ENCODE measurements around the gene KCNK2. TPM values are rescaled to one million over a fixed set of nuclear protein-coding genes. Genes with fewer than 3 reads are reported as not detected.

The KCNK2 gene
- total RNA-seq, 1 donor from 2014 or later, result 0.11 TPM

GRCh38 chr1:215084621-215085020, 2.1 kb downstream of the KCNK2 start:
- no peak for DNase-seq (ENCODE audit: low spot score)
- intact Hi-C loops (cut with DNase I), result no loop called here

- intact Hi-C loops (cut with DNase I), result no loop called here
- no peak for DNase-seq (ENCODE audit: low spot score)
Measured at GRCh38 chr1:215087603-215088002, 5.1 kb downstream of the KCNK2 start.

GRCh38 chr1:215094381-215094780, 11.8 kb downstream of the KCNK2 start:
- no peak for DNase-seq (ENCODE audit: low spot score)
- intact Hi-C loops (cut with DNase I), result no loop called here

GRCh38 chr1:215095524-215095923, 13.0 kb downstream of the KCNK2 start:
- intact Hi-C loops (cut with DNase I), result no loop called here
- DNase-seq (ENCODE audit: low spot score), result no peak

- DNase-seq (ENCODE audit: low spot score), result no peak
- intact Hi-C loops (cut with DNase I), result no loop called here
Measured at GRCh38 chr1:215101511-215101910, 19.0 kb downstream of the KCNK2 start.

GRCh38 chr1:215104283-215104682, 21.7 kb downstream of the KCNK2 start:
- no peak for DNase-seq (ENCODE audit: low spot score)
- intact Hi-C loops (cut with DNase I), result no loop called here

- intact Hi-C loops (cut with DNase I), result no loop called here
- no peak for DNase-seq (ENCODE audit: low spot score)
Measured at GRCh38 chr1:215106067-215106466, 23.5 kb downstream of the KCNK2 start.

GRCh38 chr1:215109171-215109570, 26.6 kb downstream of the KCNK2 start:
- intact Hi-C loops (cut with DNase I), result no loop called here

GRCh38 chr1:215111916-215112315, 29.4 kb downstream of the KCNK2 start:
- no peak for DNase-seq (ENCODE audit: low spot score)
- intact Hi-C loops (cut with DNase I), result no loop called here

More at GRCh38 chr1:215109171-215109570, 26.6 kb downstream of the KCNK2 start:
- no peak for DNase-seq (ENCODE audit: low spot score)

- intact Hi-C loops (cut with DNase I), result no loop called here
- DNase-seq (ENCODE audit: low spot score), result no peak
Measured at GRCh38 chr1:215113776-215114153, 31.2 kb downstream of the KCNK2 start.

GRCh38 chr1:215114154-215114933, 31.8 kb downstream of the KCNK2 start:
- no peak for DNase-seq (ENCODE audit: low spot score)
- intact Hi-C loops (cut with DNase I), result no loop called here

GRCh38 chr1:215115760-215116159, 33.2 kb downstream of the KCNK2 start:
- DNase-seq (ENCODE audit: low spot score), result no peak
- intact Hi-C loops (cut with DNase I), result no loop called here

GRCh38 chr1:215118081-215118480, 35.5 kb downstream of the KCNK2 start:
- intact Hi-C loops (cut with DNase I), result no loop called here
- no peak for DNase-seq (ENCODE audit: low spot score)

GRCh38 chr1:215119056-215119455, 36.5 kb downstream of the KCNK2 start:
- DNase-seq (ENCODE audit: low spot score), result no peak
- intact Hi-C loops (cut with DNase I), result no loop called here

- no peak for DNase-seq (ENCODE audit: low spot score)
- intact Hi-C loops (cut with DNase I), result no loop called here
Measured at GRCh38 chr1:215119719-215120365, 37.3 kb downstream of the KCNK2 start.

- intact Hi-C loops (cut with DNase I), result no loop called here
- DNase-seq (ENCODE audit: low spot score), result no peak
Measured at GRCh38 chr1:215128504-215128903, 46.0 kb downstream of the KCNK2 start.

GRCh38 chr1:215131291-215131690, 48.8 kb downstream of the KCNK2 start:
- intact Hi-C loops (cut with DNase I), result no loop called here
- DNase-seq (ENCODE audit: low spot score), result no peak

GRCh38 chr1:215132156-215132555, 49.6 kb downstream of the KCNK2 start:
- intact Hi-C loops (cut with DNase I), result no loop called here
- DNase-seq (ENCODE audit: low spot score), result no peak

- intact Hi-C loops (cut with DNase I), result no loop called here
Measured at GRCh38 chr1:215133532-215133931, 51.0 kb downstream of the KCNK2 start.

GRCh38 chr1:215137985-215138384, 55.4 kb downstream of the KCNK2 start:
- no peak for DNase-seq (ENCODE audit: low spot score)
- intact Hi-C loops (cut with DNase I), result no loop called here

More at GRCh38 chr1:215133532-215133931, 51.0 kb downstream of the KCNK2 start:
- DNase-seq (ENCODE audit: low spot score), result no peak

GRCh38 chr1:215140135-215140534, 57.6 kb downstream of the KCNK2 start:
- intact Hi-C loops (cut with DNase I), result no loop called here
- DNase-seq (ENCODE audit: low spot score), result no peak

Data from cardiac septum (tissue), 1 donor.